ENCODE measurements around the gene HDAC4.

DNA sequence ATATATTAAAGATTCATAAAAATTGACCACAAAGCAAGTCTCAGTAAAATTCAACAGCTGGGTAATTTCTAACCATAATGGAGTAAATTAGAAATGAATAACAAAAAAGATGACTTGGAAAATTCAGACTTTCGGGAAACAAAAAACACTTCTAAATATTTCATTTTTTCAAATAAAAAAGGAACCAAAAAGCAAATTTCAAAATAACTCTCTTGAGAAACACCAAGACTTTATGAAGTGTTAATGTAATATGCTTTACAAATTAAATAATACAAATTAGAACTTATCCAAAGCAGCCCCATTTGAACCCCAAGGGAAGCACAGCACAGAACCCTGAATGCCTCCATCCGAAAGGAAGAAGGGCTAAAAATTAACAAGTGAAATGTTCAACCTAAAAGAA, 175.9 kb downstream of the HDAC4 start:
- TF ChIP-seq RFX5 (IDR thresholded peaks at IDR 0.05; ENCODE audit: low read depth, low read length) (no peak), FOS (IDR thresholded peaks at IDR 0.05; ENCODE audit: low read depth, low read length) (no peak), POLR2A (IDR thresholded peaks at IDR 0.05; ENCODE audit: low read depth, low read length) (no peak), RAD21 (IDR thresholded peaks at IDR 0.05; ENCODE audit: low read length) (no peak), CHD1 (IDR thresholded peaks at IDR 0.05; ENCODE audit: low read depth, low read length) (no peak), CEBPB (IDR thresholded peaks at IDR 0.05; ENCODE audit: low read depth, low read length) (no peak), SMC3 (IDR thresholded peaks at IDR 0.05; ENCODE audit: low read depth, low read length) (no peak), MAFK (IDR thresholded peaks at IDR 0.05; ENCODE audit: low read depth, low read length) (no peak), NFE2L2 (IDR thresholded peaks at IDR 0.05; ENCODE audit: low read depth, low read length) (no peak), MXI1 (IDR thresholded peaks at IDR 0.05; ENCODE audit: borderline replicate concordance, low read depth, low read length) (no peak)
- TF ChIP-seq, protein P1, sequence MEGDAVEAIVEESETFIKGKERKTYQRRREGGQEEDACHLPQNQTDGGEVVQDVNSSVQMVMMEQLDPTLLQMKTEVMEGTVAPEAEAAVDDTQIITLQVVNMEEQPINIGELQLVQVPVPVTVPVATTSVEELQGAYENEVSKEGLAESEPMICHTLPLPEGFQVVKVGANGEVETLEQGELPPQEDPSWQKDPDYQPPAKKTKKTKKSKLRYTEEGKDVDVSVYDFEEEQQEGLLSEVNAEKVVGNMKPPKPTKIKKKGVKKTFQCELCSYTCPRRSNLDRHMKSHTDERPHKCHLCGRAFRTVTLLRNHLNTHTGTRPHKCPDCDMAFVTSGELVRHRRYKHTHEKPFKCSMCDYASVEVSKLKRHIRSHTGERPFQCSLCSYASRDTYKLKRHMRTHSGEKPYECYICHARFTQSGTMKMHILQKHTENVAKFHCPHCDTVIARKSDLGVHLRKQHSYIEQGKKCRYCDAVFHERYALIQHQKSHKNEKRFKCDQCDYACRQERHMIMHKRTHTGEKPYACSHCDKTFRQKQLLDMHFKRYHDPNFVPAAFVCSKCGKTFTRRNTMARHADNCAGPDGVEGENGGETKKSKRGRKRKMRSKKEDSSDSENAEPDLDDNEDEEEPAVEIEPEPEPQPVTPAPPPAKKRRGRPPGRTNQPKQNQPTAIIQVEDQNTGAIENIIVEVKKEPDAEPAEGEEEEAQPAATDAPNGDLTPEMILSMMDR (conservative IDR thresholded peaks at IDR 0.05; ENCODE audit: low read depth, low read length): no peak
- TF ChIP-seq, protein P2, sequence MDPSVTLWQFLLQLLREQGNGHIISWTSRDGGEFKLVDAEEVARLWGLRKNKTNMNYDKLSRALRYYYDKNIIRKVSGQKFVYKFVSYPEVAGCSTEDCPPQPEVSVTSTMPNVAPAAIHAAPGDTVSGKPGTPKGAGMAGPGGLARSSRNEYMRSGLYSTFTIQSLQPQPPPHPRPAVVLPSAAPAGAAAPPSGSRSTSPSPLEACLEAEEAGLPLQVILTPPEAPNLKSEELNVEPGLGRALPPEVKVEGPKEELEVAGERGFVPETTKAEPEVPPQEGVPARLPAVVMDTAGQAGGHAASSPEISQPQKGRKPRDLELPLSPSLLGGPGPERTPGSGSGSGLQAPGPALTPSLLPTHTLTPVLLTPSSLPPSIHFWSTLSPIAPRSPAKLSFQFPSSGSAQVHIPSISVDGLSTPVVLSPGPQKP (IDR thresholded peaks at IDR 0.05; ENCODE audit: borderline replicate concordance, low read depth, low read length): no peak

Measured in IMR-90 (cell line).